Activated T-cell treated with anti-CD3 and anti-CD28 coated beads, Interleukin-2, amount 50 U/mL, for 72 hours (primary cell): ENCODE measurements around the gene VAV2. TPM values are rescaled to one million over a fixed set of nuclear protein-coding genes. Genes with fewer than 3 reads are reported as not detected.

ENCODE experiments used
- ATAC-seq, 2 donors: fragments of 150-1000 bp; cut with Tn5 transposase; replicated peaks in 1 of 2; 2 replicates each; pipeline ENCODE4 v1.10.0; 2021; ENCODE audit warnings: moderate library complexity in 2 of 2, mild to moderate bottlenecking in 1 of 2
- DNase-seq, 2 donors: peaks; one replicate each; pipeline ENCODE4 v3.0.0; 2021 to 2022; ENCODE audit warnings: mixed read lengths in 1 of 2
- H3K27ac Mint-ChIP-seq: one replicate; pipeline ENCODE4 v1.8.0; 2022; ENCODE audit warnings: mild to moderate bottlenecking, moderate library complexity, mixed read lengths
- H3K27me3 Mint-ChIP-seq: one replicate; pipeline ENCODE4 v1.8.0; 2022; ENCODE audit warnings: low read depth, mixed read lengths
- H3K36me3 Mint-ChIP-seq, 2 donors: one replicate each; pipeline ENCODE4 v1.8.0; 2022; ENCODE audit warnings: mixed read lengths in 2 of 2, mild to moderate bottlenecking in 1 of 2; ENCODE audit not compliant: insufficient read depth in 2 of 2
- H3K4me1 Mint-ChIP-seq: one replicate; pipeline ENCODE4 v1.8.0; 2022; ENCODE audit warnings: low read depth, mixed read lengths
- H3K4me3 Mint-ChIP-seq, 2 donors: one replicate each; pipeline ENCODE4 v1.8.0; 2022; ENCODE audit warnings: mild to moderate bottlenecking in 2 of 2, mixed read lengths in 2 of 2, moderate library complexity in 2 of 2
- H3K9me3 Mint-ChIP-seq, 2 donors: one replicate each; pipeline ENCODE4 v1.8.0; 2022; ENCODE audit warnings: mixed read lengths in 2 of 2
- total RNA-seq, 2 donors: library from RNA; stranded (reverse); gene quantifications; one replicate each; pipeline ENCODE4 v1.2.3, GENCODE V29; 2022

Gene VAV2, protein sequence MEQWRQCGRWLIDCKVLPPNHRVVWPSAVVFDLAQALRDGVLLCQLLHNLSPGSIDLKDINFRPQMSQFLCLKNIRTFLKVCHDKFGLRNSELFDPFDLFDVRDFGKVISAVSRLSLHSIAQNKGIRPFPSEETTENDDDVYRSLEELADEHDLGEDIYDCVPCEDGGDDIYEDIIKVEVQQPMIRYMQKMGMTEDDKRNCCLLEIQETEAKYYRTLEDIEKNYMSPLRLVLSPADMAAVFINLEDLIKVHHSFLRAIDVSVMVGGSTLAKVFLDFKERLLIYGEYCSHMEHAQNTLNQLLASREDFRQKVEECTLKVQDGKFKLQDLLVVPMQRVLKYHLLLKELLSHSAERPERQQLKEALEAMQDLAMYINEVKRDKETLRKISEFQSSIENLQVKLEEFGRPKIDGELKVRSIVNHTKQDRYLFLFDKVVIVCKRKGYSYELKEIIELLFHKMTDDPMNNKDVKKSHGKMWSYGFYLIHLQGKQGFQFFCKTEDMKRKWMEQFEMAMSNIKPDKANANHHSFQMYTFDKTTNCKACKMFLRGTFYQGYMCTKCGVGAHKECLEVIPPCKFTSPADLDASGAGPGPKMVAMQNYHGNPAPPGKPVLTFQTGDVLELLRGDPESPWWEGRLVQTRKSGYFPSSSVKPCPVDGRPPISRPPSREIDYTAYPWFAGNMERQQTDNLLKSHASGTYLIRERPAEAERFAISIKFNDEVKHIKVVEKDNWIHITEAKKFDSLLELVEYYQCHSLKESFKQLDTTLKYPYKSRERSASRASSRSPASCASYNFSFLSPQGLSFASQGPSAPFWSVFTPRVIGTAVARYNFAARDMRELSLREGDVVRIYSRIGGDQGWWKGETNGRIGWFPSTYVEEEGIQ
- 1 to 10 TPM; 4.6 to 5.1 TPM for total RNA-seq

DNA sequence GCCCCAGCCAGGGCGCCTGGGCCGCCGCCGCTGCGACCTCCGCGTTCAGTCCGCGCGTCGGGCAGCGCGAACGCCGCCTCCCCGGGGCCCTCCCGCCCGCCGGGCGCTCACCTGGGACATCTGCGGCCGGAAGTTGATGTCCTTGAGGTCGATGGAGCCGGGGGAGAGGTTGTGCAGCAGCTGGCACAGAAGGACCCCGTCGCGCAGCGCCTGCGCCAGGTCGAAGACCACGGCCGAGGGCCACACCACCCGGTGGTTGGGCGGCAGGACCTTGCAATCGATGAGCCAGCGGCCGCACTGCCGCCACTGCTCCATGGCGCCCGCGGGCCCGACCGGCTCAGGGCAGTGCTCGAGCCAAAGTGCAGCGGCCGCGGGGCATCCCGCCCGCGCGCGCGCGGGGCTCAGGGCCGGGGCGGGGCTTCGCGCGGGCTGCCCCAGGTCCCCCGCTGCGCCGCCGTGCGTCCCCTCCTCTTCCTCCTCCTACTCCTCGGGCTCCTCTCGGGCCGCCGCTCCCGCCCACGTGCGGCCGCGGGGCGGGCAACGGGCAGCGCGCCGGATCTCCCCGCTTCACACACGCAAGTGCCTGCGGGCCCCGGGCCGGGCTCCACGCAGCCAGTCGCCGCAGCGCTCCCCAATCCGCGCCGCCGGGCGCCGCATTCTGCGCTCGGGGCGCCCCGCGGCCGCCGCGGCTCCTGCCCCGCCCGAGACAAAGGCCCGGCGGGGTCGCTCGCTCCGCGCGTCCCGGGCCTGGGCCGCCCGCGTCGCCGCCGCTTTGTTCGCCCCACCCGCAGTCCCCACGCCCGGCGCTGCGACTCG, at the start of gene VAV2:
TSS of gene VAV2 (minus strand) at position 361 of the 816 bp plus-strand sequence. CDS start at position 315, 46 bp downstream.
- Mint-ChIP-seq H3K36me3 (no peaks in the 10 kb centered on the region), H3K4me1 (no peaks in the 10 kb centered on the region)

DNA sequence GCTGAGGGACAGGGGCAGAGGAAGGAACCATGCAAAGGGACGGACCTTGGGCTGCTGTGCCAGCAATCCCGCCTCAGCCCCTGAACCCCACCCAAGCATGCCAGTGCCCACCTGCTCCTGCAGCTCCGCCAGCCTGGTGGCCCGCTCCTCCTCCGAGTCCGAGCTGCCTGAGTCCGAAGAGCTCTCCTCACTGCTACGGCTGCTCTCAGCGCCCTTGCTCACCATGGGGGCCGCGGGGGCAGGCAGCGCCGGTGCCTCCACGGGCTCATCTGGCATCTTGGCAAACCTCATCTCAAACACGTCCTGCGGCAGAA, 49.5 kb upstream of the VAV2 start:
- Mint-ChIP-seq H3K9me3 (peaks cover 0 to 6% of the 10 kb centered on the region in 2 donors), H3K4me3 (no peak overlapping the region), H3K27ac (no peak overlapping the region), H3K27me3 (no peaks in the 10 kb centered on the region), H3K4me1 (no peaks in the 10 kb centered on the region), H3K36me3 (peaks cover 11 to 25% of the 10 kb centered on the region in 2 donors)
- DNase-seq, result no peak
- ATAC-seq, result no peak

More for the DNA sequence above, at the start of gene VAV2:
- no peaks in the 10 kb centered on the region for H3K9me3 Mint-ChIP-seq
- peak within 1 kb of the TSS; percentile 69 to 72 for H3K4me3 Mint-ChIP-seq
- peaks cover 17% of the 10 kb centered on the region for H3K27me3 Mint-ChIP-seq
- peak; percentile 60 to 71 for DNase-seq
- H3K27ac Mint-ChIP-seq, result no peak within 1 kb of the TSS
- ATAC-seq, result peak; percentile 66 to 68

DNA sequence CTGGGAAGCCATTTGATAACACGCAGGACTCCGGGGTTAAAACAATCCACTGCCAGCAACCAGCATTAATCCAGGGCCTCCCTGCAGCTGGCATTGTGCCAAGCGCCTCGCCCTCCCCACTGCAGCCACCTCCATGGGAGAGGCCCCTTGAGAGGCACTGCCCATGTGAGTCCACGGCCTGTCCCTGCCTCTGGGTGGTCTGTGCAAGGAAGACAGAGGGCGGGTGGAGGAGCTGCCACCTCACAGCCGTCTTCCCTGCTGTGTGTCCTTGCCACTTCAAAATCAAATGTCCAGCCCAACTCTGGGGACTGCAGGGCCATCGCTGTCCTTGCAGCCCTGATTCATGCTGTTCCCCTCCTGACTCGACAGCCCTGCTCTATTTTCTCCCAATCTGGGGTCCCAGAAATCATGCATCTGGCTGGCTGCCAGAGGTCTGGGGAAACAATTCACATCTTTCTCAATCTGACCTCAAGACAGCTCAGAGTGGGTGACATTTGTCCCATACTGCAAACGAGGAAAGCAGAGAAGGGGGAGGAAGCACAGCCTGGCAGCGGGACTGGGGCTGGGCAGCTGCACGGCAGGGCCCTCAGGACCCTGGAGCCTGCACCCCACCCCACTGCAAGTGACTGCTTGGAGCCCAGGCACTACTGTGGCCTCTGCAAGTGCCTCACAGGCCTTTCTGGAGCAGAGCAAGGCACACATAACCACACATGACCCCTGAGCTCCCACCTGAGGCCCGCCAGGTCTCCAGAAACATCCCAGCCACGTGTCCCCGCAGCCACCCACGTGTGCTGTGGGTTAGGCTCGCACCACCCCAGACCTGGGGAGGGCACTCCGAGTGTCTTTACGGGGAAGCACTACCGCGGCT, 48.9 kb upstream of the VAV2 start:
- peaks cover 11 to 28% of the 10 kb centered on the region in 2 donors for H3K36me3 Mint-ChIP-seq
- H3K9me3 Mint-ChIP-seq, result peaks cover 0 to 6% of the 10 kb centered on the region in 2 donors
- H3K4me3 Mint-ChIP-seq, result no peak overlapping the region
- no peak overlapping the region for H3K27ac Mint-ChIP-seq
- no peaks in the 10 kb centered on the region for H3K4me1 Mint-ChIP-seq
- DNase-seq, result no peak
- H3K27me3 Mint-ChIP-seq, result no peaks in the 10 kb centered on the region
- no peak for ATAC-seq

DNA sequence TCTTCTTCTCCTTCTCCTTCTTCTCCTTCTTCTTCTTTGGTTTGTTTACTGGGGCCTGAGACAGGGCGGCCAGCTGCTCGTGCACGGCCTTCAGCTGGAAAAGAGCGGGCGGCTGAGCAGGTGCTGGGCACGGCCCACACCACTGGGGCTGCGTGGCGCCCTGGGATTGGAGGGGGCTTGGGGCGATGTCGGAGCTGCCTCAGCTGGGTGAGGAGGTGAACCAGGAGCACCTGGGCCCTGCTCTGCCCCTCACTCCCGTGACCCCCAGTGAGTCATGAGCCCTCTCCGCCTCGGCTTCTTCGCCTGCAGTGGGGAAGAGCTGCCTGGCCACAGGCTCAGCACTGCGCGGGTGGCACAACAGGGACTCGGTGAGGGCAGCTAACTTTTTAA, 48.0 kb upstream of the VAV2 start:
- ATAC-seq, result no peak
- no peaks in the 10 kb centered on the region for H3K4me1 Mint-ChIP-seq

DNA sequence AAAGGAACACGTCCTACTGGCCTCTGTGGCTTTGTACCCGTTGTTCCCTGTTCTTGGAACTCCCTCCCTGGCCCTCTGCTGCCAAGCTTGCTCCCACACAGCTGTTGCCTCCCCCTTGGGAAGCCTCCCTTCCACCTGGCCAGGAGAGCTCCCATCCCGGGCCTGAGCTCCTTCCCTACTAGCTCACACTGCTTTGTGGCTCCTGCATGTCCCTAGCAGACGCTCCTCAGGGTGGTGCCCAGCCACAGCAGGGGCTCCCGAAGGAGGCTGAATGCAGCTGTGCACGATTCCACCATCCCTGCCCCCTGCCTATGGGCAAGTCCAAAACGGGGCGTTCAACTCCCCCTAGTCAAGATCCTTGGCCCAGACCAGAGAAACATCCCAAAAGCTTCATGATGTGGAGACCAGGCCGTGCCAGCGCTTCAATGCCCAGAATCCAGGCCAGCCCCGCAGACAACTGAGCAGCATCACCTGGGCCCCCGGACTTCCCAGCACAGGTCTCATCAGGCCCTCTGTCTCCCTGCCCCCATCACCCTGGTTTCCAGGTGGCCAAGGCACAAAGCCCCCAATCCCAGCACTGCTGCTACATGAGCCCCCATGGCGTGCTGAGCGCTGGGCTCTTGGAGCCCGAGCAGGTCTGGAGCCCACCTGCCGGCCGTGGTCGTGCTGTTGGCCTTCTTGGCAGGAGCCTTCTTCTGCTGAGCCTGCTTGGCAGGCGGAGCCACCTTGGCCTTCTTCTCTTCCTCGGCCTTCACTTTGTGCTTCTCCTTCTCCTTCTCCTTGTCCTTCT, 47.5 kb upstream of the VAV2 start:
- Mint-ChIP-seq H3K4me3 (no peak overlapping the region), H3K36me3 (peaks cover 11 to 28% of the 10 kb centered on the region in 2 donors), H3K9me3 (peaks cover 0 to 6% of the 10 kb centered on the region in 2 donors), H3K27me3 (no peaks in the 10 kb centered on the region), H3K27ac (no peak overlapping the region), H3K4me1 (no peaks in the 10 kb centered on the region)
- ATAC-seq, result no peak
- DNase-seq, result no peak

More for the DNA sequence above, 48.0 kb upstream of the VAV2 start:
- peaks cover 11 to 28% of the 10 kb centered on the region in 2 donors for H3K36me3 Mint-ChIP-seq
- no peak for DNase-seq
- H3K4me3 Mint-ChIP-seq, result no peak overlapping the region
- peaks cover 0 to 6% of the 10 kb centered on the region in 2 donors for H3K9me3 Mint-ChIP-seq
- no peaks in the 10 kb centered on the region for H3K27me3 Mint-ChIP-seq
- H3K27ac Mint-ChIP-seq, result no peak overlapping the region

DNA sequence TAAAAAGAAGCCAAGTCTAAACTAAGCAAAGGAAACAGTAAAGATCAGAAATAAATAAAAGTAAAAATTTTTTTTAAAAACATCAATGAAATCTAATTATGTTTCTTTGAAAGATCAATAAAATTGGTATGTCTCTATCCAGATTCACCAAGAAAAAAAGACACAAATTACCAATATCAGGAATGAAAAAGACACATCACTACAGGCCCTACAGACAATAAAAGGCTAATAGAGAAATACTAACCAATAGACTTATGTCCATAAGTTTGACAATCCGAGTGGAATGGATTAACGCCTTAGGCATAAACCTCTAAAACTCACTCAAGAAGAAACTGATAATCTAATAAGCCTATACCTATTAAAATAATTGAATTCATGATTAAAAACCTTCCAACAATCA, 45.5 kb upstream of the VAV2 start:
- no peak for DNase-seq
- Mint-ChIP-seq H3K27ac (no peak overlapping the region), H3K9me3 (peaks cover 0 to 6% of the 10 kb centered on the region in 2 donors), H3K4me1 (no peaks in the 10 kb centered on the region), H3K36me3 (peaks cover 13 to 34% of the 10 kb centered on the region in 2 donors), H3K27me3 (no peaks in the 10 kb centered on the region), H3K4me3 (no peak overlapping the region)
- no peak for ATAC-seq

DNA sequence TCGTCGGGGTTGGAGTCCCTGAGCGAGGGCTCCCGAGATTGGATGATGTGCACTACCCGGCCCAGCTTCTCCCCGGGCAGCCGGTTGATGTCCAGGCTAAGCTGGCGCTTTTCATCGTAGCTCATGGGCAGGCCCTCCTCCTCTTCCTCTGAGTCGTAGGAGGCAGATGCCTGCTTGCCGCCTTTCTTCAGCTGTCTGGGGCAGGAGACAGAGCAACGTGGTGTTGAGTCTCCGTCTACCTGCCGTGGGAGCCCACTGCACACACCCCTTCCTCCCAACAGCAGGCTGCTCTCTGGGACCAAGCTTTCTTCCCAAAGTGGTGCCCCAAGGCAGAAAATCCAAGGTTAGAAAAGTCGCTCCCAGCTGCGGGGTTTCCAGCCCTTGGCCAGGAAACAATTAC, 44.0 kb upstream of the VAV2 start:
- Mint-ChIP-seq H3K27me3 (no peaks in the 10 kb centered on the region), H3K4me1 (no peaks in the 10 kb centered on the region), H3K9me3 (peaks cover 0 to 6% of the 10 kb centered on the region in 2 donors), H3K4me3 (no peak overlapping the region), H3K36me3 (peaks cover 13 to 31% of the 10 kb centered on the region in 2 donors), H3K27ac (no peak overlapping the region)
- ATAC-seq (no peak), DNase-seq (no peak)

DNA sequence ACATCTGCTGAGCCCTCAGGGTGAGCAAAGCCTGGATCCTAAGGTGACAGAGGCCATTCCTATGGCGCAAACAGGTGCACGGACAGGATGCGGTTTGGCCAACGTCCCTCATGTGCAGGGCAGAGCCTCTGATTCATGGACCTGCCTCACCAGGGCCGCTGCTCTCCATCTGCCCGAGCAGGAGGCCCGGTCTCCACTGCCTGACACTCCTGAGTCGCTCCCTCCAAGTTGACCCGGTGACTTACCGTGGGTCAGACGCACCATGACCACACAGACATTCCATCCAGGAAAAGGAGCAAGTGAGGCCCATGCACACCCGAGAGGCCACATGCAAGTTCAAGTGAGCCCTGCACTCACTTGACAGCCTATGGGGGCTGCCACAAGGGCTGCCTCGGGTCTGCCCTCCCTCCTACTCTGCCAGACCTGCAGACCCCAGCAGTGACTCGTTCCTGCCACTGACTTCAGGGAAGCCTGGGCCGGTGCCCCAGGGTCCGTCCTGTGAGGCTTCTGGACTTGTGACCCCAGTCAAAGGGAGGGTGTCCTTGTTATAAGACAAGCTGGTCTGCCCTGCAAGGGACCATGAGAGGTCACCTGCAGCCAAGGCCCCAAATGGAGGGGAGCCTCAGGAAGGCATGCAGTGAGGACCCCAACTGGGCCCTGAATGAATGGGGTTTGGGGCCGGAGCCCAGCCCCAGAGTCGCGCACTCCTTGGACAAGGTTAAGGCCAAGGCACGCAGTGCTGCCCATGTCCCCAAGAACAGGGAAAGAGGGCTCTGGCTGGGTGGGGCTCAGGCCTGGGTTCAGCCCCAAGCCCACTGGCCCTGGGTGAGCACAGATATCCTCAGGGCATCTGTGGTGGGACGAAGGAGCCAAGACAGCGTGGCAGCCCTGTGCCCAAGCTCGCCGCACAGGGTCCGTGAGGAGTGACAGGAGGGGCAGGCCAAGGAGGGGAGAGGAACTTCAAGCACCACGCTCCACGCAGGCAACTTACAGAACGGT, 43.2 kb upstream of the VAV2 start:
- no peak for DNase-seq
- no peaks in the 10 kb centered on the region for H3K4me1 Mint-ChIP-seq
- ATAC-seq, result no peak
- peaks cover 0 to 6% of the 10 kb centered on the region in 2 donors for H3K9me3 Mint-ChIP-seq
- no peaks in the 10 kb centered on the region for H3K27me3 Mint-ChIP-seq
- peaks cover 13 to 32% of the 10 kb centered on the region in 2 donors for H3K36me3 Mint-ChIP-seq
- no peak overlapping the region for H3K4me3 Mint-ChIP-seq
- H3K27ac Mint-ChIP-seq, result no peak overlapping the region

DNA sequence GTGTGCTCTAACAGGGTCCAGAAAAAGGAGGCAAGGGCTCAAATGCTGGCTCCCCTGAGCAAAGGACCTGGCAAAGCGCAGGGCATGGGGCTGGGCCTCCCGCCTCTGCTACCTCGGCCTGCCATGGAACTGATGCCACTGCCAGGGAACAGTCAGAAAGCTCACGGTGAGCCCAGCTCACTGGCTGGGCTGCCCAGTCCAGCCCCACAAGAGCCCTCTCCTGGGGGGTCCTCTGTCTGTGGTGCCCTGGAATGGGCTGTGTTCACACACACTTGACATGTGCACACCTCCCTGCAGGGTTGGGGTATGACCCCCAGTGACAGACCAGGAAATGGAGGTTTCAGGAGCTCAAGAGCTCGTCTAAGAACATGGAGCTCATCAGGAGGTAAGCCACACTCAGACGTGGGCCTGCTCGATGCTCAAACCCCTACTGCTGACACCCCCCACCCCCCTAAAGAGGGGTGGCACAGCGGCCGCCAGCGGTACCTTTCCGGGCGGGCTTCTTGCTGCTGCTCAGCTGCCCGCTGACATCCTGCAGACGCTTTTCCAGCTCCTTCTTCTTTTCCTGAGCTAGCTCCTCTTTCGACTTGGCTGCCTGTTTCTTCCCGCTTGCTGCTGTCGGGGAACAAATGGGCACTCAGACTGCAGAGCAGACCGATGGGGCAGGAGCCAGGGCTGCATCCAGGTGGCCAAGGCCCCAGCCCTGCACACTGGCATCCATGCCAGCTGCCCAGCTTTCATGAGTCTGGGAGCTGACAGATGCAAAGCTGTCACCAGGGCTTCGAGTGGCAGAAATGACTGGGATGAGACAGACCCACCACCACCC, 42.3 kb upstream of the VAV2 start:
- peaks cover 0 to 5% of the 10 kb centered on the region in 2 donors for H3K9me3 Mint-ChIP-seq
- no peak overlapping the region for H3K27ac Mint-ChIP-seq
- ATAC-seq (no peak), DNase-seq (no peak)
- H3K4me1 Mint-ChIP-seq, result no peaks in the 10 kb centered on the region
- peaks cover 7 to 25% of the 10 kb centered on the region in 2 donors for H3K36me3 Mint-ChIP-seq
- H3K27me3 Mint-ChIP-seq, result no peaks in the 10 kb centered on the region
- H3K4me3 Mint-ChIP-seq, result no peak overlapping the region

DNA sequence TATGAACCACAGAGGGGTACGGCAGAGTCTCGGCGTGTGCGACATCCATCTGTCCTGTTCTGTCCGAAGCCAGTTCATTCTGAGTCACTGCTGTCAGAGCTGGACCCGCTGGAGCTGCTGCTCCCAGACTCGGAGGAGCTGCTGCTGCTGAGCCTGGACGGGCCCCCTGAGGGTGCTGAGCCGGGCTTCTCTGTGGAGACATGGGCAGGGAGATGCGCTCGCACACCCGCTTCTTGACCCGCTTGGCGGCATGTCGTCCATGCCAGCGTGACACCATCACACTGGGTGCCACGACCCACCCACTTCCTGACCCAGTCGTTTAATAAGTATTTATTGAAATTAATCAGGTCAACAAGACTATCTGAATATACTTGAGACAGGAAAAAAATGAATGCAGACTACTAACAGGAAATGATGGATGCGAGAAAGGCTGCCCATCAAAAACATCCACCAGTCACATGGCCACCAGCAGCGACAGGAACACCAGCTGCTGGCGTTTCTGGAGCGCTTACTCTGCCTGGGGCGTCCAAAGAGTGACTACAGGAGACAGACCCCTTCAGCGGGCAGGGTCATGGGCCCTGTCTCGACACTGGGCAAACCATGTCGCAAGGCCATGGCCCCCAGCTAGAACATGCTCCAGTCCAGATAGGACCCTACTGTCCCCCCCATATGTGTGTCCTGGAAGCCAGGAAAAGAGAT, 41.5 kb upstream of the VAV2 start:
- ATAC-seq (no peak), DNase-seq (no peak)
- Mint-ChIP-seq H3K4me3 (no peak overlapping the region), H3K4me1 (no peaks in the 10 kb centered on the region), H3K36me3 (peaks cover 2 to 18% of the 10 kb centered on the region in 2 donors), H3K27me3 (no peaks in the 10 kb centered on the region), H3K27ac (no peak overlapping the region), H3K9me3 (no peaks in the 10 kb centered on the region)
